CD4-positive, alpha-beta memory T cell (primary cell): ENCODE results near the gene MCM5. TPM values are rescaled to one million over a fixed set of nuclear protein-coding genes. Genes with fewer than 3 reads are reported as not detected.
A peak's percentile ranks its signal among the peaks of the same experiment; 100 is the strongest.
"Not testable (repeated sequence)": the region's sequence is repeated elsewhere in the genome, so short reads cannot be mapped to it uniquely, and the experiment has no call there.

Source experiments
- CTCF ChIA-PET: fragments of 350-600 bp; sonication (Branson Sonifier 250); formaldehyde crosslinking; loops from one replicate; lab custom pipeline; 2021; ENCODE audit warnings: inconsistent platforms; ENCODE audit not compliant: partially characterized antibody; lab: Charles Lee
- POLR2A ChIA-PET: fragments of 350-600 bp; sonication (Branson Sonifier 250); formaldehyde crosslinking; loops from one replicate; lab custom pipeline; 2021; ENCODE audit not compliant: partially characterized antibody; lab: Charles Lee
- DNase-seq, 5 donors: peaks; one replicate each; pipeline versions ENCODE4 v3.0.0 to v3.0.0-alpha.2; 2020 to 2022; ENCODE audit warnings: mixed read lengths in 1 of 5
- H3K27ac ChIP-seq: one replicate; pipeline ENCODE4 v1.7.0; 2013; ENCODE audit warnings: low read depth, low read length
- H3K27me3 ChIP-seq: 2 replicates; pipeline ENCODE4 v1.7.0; 2013; ENCODE audit warnings: mild to moderate bottlenecking, low read length, moderate library complexity; ENCODE audit not compliant: insufficient read depth
- H3K36me3 ChIP-seq: 2 replicates; pipeline ENCODE4 v1.7.0; 2013; ENCODE audit warnings: mild to moderate bottlenecking, low read length, moderate library complexity; ENCODE audit not compliant: insufficient read depth
- H3K4me1 ChIP-seq: 2 replicates; pipeline ENCODE4 v1.7.0; 2013; ENCODE audit warnings: mild to moderate bottlenecking, low read length, moderate library complexity; ENCODE audit not compliant: insufficient read depth
- H3K4me3 ChIP-seq, 2 donors: one replicate each; pipeline ENCODE4 v1.7.0; 2013; ENCODE audit warnings: low read length in 2 of 2, mild to moderate bottlenecking in 1 of 2
- H3K9me3 ChIP-seq, 2 donors: one replicate each; pipeline ENCODE4 v1.7.0; 2013; ENCODE audit warnings: low read length in 2 of 2, control low read depth in 1 of 2; ENCODE audit not compliant: control insufficient read depth in 1 of 2
- H3K27ac Mint-ChIP-seq, 7 donors: one replicate each; pipeline ENCODE4 v1.8.0; 2020 to 2021; ENCODE audit warnings: mixed read lengths in 7 of 7, mild to moderate bottlenecking in 6 of 7, inconsistent platforms in 3 of 7, moderate library complexity in 3 of 7
- H3K27me3 Mint-ChIP-seq, 2 donors: one replicate each; pipeline ENCODE4 v1.8.0; 2020 to 2021; ENCODE audit warnings: mixed read lengths in 2 of 2
- H3K36me3 Mint-ChIP-seq, 2 donors: one replicate each; pipeline ENCODE4 v1.8.0; 2020 to 2021; ENCODE audit warnings: mixed read lengths in 2 of 2, inconsistent platforms in 1 of 2, mild to moderate bottlenecking in 1 of 2
- H3K4me1 Mint-ChIP-seq, 4 donors: one replicate each; pipeline ENCODE4 v1.8.0; 2020 to 2021; ENCODE audit warnings: mixed read lengths in 4 of 4, mild to moderate bottlenecking in 1 of 4
- H3K4me3 Mint-ChIP-seq, 8 donors: one replicate each; pipeline ENCODE4 v1.8.0; 2020 to 2021; ENCODE audit warnings: mixed read lengths in 8 of 8, mild to moderate bottlenecking in 7 of 8, moderate library complexity in 6 of 8, inconsistent platforms in 3 of 8
- H3K9me3 Mint-ChIP-seq, 8 donors: one replicate each; pipeline ENCODE4 v1.8.0; 2020 to 2021; ENCODE audit warnings: mixed read lengths in 8 of 8, mild to moderate bottlenecking in 5 of 8, inconsistent platforms in 3 of 8, moderate library complexity in 1 of 8
- intact Hi-C: fragments of 100-400 bp; cut with micrococcal nuclease; formaldehyde crosslinking; loops from one replicate; pipeline ENCODE4 v1.15.1; 2023
- polyA plus RNA-seq, 2 donors: library from polyadenylated mRNA; unstranded; fragments of 300-500 nt; fragmentation: Illumina TruSeq; gene quantifications; one replicate each; pipeline ENCODE4 v1.2.3, GENCODE V29; 2021
- total RNA-seq, 2 experiments: library from RNA; stranded (reverse); gene quantifications; one replicate each; pipeline ENCODE4 v1.2.3, GENCODE V29; 2021

MCM5 gene
- total and polyA plus RNA-seq, 4 experiments from 2014 or later, result 22.0 to 58.1 (median 37.7) TPM

GRCh38 chr22:35357883-35358621, 41.9 kb upstream of the MCM5 start:
- H3K27ac ChIP-seq, result no peak overlapping the region
- POLR2A ChIA-PET, result no interaction called here
- Mint-ChIP-seq H3K27me3 (peaks cover 0 to 13% of the 10 kb centered on the region in 2 donors), H3K27ac (peak overlapping the region in 1 of 7 donors; percentile 13), H3K4me1 (peaks cover 0 to 2% (median 0%) of the 10 kb centered on the region in 4 donors), H3K4me3 (no peak overlapping the region), H3K36me3 (no peaks in the 10 kb centered on the region), H3K9me3 (no peaks in the 10 kb centered on the region)
- DNase-seq, result no peak
- no peaks in the 10 kb centered on the region for H3K36me3 ChIP-seq
- intact Hi-C loops, result no loop called here
- peaks cover under 1% of the 10 kb centered on the region for H3K4me1 ChIP-seq
- no peaks in the 10 kb centered on the region for H3K9me3 ChIP-seq
- H3K27me3 ChIP-seq, result no peaks in the 10 kb centered on the region
- CTCF ChIA-PET, result interaction anchor here (1.7 kb wide), 1 partner anchor 224 kb away, joined by 4 read pairs; no protein-coding TSS in a partner anchor
- no peak overlapping the region for H3K4me3 ChIP-seq

GRCh38 chr22:35359380-35360065, 40.4 kb upstream of the MCM5 start:
- H3K27me3 Mint-ChIP-seq, result peaks cover 0 to 15% of the 10 kb centered on the region in 2 donors
- DNase-seq, result no peak
- Histone ChIP-seq H3K36me3 (no peaks in the 10 kb centered on the region), H3K27me3 (no peaks in the 10 kb centered on the region), H3K4me3 (no peak overlapping the region), H3K27ac (no peak overlapping the region), H3K9me3 (no peaks in the 10 kb centered on the region), H3K4me1 (no peaks in the 10 kb centered on the region)
- CTCF ChIA-PET, result interaction anchor here (1.3 kb wide), 1 partner anchor 9 kb away, joined by 9 read pairs; no protein-coding TSS in a partner anchor
- intact Hi-C loops, result no loop called here
- H3K9me3 Mint-ChIP-seq, result no peaks in the 10 kb centered on the region
- POLR2A ChIA-PET, result no interaction called here
- H3K4me1 Mint-ChIP-seq, result no peaks in the 10 kb centered on the region
- H3K4me3 Mint-ChIP-seq, result no peak overlapping the region
- H3K27ac Mint-ChIP-seq, result peak overlapping the region in 2 of 7 donors; percentile 43 to 50
- H3K36me3 Mint-ChIP-seq, result no peaks in the 10 kb centered on the region

GRCh38 chr22:35361001-35361558, 38.9 kb upstream of the MCM5 start:
- H3K4me3 Mint-ChIP-seq, result no peak overlapping the region
- CTCF ChIA-PET, result no interaction called here
- peaks cover 4 to 11% of the 10 kb centered on the region in 2 donors for H3K27me3 Mint-ChIP-seq
- no peaks in the 10 kb centered on the region for H3K4me1 ChIP-seq
- no peaks in the 10 kb centered on the region for H3K36me3 Mint-ChIP-seq
- no peaks in the 10 kb centered on the region for H3K4me1 Mint-ChIP-seq
- intact Hi-C loops, result no loop called here
- POLR2A ChIA-PET, result no interaction called here
- H3K9me3 Mint-ChIP-seq, result no peaks in the 10 kb centered on the region
- no peak overlapping the region for H3K27ac ChIP-seq
- no peak overlapping the region for H3K4me3 ChIP-seq
- H3K36me3 ChIP-seq, result no peaks in the 10 kb centered on the region
- DNase-seq, result no peak
- H3K9me3 ChIP-seq, result no peaks in the 10 kb centered on the region
- H3K27me3 ChIP-seq, result no peaks in the 10 kb centered on the region
- H3K27ac Mint-ChIP-seq, result no peak overlapping the region

GRCh38 chr22:35363566-35364086, 36.3 kb upstream of the MCM5 start:
- Mint-ChIP-seq H3K4me1 (no peaks in the 10 kb centered on the region), H3K9me3 (no peaks in the 10 kb centered on the region), H3K36me3 (no peaks in the 10 kb centered on the region), H3K27me3 (peaks cover 6 to 10% of the 10 kb centered on the region in 2 donors), H3K27ac (no peak overlapping the region), H3K4me3 (no peak overlapping the region)
- H3K27me3 ChIP-seq, result no peaks in the 10 kb centered on the region
- no peaks in the 10 kb centered on the region for H3K4me1 ChIP-seq
- intact Hi-C loops, result no loop called here
- no peak overlapping the region for H3K4me3 ChIP-seq
- ChIA-PET POLR2A (no interaction called here), CTCF (interaction anchor here (0.6 kb wide), 1 partner anchor 48 kb away, joined by 3 read pairs; no protein-coding TSS in a partner anchor)
- H3K9me3 ChIP-seq, result no peaks in the 10 kb centered on the region
- H3K36me3 ChIP-seq, result no peaks in the 10 kb centered on the region
- H3K27ac ChIP-seq, result no peak overlapping the region
- DNase-seq, result no peak

GRCh38 chr22:35364230-35364629, 35.7 kb upstream of the MCM5 start:
- CTCF ChIA-PET, H3K36me3 ChIP-seq, intact Hi-C loops, H3K4me3 ChIP-seq, H3K4me1 Mint-ChIP-seq, H3K4me1 ChIP-seq, H3K27me3 ChIP-seq, H3K4me3 Mint-ChIP-seq, H3K9me3 ChIP-seq, POLR2A ChIA-PET, H3K9me3 Mint-ChIP-seq, H3K27ac Mint-ChIP-seq, H3K27ac ChIP-seq, H3K36me3 Mint-ChIP-seq, H3K27me3 Mint-ChIP-seq, DNase-seq: not testable (repeated sequence)

GRCh38 chr22:35367331-35367886, 32.5 kb upstream of the MCM5 start:
- peaks cover 6 to 7% of the 10 kb centered on the region in 2 donors for H3K27me3 Mint-ChIP-seq
- intact Hi-C loops, result no loop called here

GRCh38 chr22:35368386-35368785, 31.6 kb upstream of the MCM5 start:
- H3K9me3 ChIP-seq, result no peaks in the 10 kb centered on the region
- peaks cover 0 to 2% (median 0%) of the 10 kb centered on the region in 8 donors for H3K9me3 Mint-ChIP-seq
- ChIA-PET CTCF (no interaction called here), POLR2A (no interaction called here)
- no peaks in the 10 kb centered on the region for H3K27me3 ChIP-seq
- peaks cover 0 to 9% (median 2%) of the 10 kb centered on the region in 4 donors for H3K4me1 Mint-ChIP-seq
- no peak overlapping the region for H3K4me3 Mint-ChIP-seq
- H3K36me3 ChIP-seq, result no peaks in the 10 kb centered on the region
- H3K27me3 Mint-ChIP-seq, result peaks cover 6 to 7% of the 10 kb centered on the region in 2 donors
- no peak for DNase-seq
- H3K27ac Mint-ChIP-seq, result no peak overlapping the region
- peaks cover 0 to 1% of the 10 kb centered on the region in 2 donors for H3K36me3 Mint-ChIP-seq
- H3K4me1 ChIP-seq, result no peaks in the 10 kb centered on the region
- no peak overlapping the region for H3K27ac ChIP-seq
- intact Hi-C loops, result no loop called here
- H3K4me3 ChIP-seq, result no peak overlapping the region

More at GRCh38 chr22:35367331-35367886, 32.5 kb upstream of the MCM5 start:
- ChIA-PET POLR2A (no interaction called here), CTCF (no interaction called here)
- Histone ChIP-seq H3K4me1 (no peaks in the 10 kb centered on the region), H3K36me3 (no peaks in the 10 kb centered on the region), H3K27me3 (no peaks in the 10 kb centered on the region), H3K27ac (no peak overlapping the region), H3K4me3 (no peak overlapping the region), H3K9me3 (no peaks in the 10 kb centered on the region)
- no peak for DNase-seq
- no peak overlapping the region for H3K27ac Mint-ChIP-seq
- H3K9me3 Mint-ChIP-seq, result peaks cover 0 to 2% (median 0%) of the 10 kb centered on the region in 8 donors
- no peak overlapping the region for H3K4me3 Mint-ChIP-seq
- peaks cover 0 to 9% (median 2%) of the 10 kb centered on the region in 4 donors for H3K4me1 Mint-ChIP-seq
- peaks cover 0 to 1% of the 10 kb centered on the region in 2 donors for H3K36me3 Mint-ChIP-seq
